GM19351 (cell line): Measurements from ENCODE around the gene SLC35E1.

Source experiments
- ATAC-seq: cut with Tn5 transposase; IDR thresholded peaks from one replicate; pipeline ENCODE4 v1.9.1; 2021; ENCODE audit warnings: mild to moderate bottlenecking, moderate library complexity; ENCODE audit not compliant: unreplicated experiment

The SLC35E1 gene

DNA sequence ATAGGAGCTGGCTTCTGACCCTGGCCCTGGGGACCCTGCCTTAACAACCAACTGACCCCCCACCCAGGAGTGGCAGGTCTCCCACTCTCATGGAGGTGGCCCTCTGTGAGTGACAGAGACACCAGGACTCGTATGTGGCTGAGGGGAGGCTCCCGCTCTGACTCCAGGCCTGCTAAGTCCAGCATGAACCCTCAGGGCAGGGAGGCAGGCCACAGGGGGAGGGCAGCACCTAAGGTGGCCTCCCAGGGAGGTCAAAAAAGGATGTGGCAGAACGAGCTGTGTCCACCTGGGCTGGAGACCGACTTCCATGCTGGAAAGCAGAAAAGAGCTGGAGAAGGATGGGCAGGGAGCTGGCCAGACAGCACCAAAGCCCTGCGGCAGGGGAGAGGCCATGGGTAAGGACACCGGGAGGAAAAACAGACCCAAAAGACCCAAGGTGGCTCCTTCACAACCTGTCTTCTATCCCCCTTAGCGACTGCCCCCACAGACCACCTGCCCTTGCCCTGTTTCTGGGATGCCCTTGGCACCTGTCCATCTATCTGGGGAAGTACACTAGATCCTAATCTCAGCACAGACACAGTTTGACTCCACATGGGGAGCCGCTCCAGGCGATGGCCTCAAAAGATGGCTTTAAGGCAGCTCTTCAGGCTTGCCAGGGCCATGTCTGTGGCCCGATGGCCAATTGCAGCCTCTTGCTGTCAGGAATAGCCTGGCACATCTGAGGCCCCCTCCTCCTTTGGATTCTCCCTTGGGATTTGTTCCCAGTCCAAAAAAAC lies 10.5 kb upstream of the SLC35E1 start:
- no peak for ATAC-seq

DNA sequence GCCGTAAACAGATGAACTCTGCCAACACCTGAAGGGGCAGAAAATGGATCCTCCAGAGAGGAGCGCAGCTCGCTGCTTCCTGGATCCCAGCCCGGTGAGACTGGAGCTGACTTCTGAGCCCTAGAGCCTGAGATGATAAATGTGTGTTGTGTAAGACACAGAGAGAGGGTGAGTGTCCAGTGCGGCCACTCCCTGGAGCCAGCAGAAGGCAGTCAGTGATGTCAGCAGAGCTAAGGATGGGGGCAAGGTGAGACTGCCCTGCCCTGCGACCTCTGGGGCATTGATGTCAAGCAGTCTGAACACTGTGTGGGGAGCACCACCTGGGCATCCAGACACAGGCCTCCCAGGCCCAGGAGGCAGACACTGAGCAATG lies 9.7 kb upstream of the SLC35E1 start:
- ATAC-seq, result no peak

DNA sequence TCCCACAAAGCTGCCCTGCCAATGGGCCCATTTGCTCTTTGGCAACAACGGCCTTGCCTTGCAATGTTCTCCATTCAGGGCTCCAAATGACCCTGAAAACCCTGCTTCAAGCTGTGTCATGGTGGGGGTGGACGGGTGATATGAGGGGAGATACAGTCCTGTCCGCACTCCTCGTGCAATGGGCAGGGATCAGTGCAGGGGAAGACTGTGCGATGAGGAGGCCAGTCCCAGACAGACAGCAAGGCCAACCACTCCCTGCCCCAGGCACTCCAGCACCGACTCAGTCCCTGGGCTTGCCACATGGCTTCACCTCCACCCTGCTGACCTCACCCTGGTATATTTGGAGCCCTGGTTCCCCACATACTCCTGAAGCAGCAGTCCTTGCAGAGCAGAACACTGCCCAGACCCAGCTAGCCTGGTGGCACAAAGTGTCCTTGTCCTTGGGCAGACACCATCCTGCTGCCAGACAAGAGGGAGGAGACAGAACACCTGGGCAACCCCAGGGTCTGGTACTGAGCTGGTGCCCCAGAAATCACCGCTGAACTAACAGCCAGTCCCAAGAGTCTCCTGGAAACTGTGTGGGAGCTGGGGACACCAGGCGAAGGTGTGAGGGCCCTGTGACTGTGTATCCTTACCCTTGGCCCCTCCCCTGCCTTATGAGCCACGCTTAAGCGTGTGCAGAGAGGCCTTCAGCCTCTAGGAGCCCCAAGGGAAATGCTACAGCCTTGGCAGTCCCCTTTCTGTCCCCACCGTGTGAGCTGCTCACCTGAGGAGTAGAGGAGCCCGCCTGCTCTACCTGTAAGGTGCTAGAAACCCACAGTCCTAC lies 9.1 kb upstream of the SLC35E1 start:
- no peak for ATAC-seq

DNA sequence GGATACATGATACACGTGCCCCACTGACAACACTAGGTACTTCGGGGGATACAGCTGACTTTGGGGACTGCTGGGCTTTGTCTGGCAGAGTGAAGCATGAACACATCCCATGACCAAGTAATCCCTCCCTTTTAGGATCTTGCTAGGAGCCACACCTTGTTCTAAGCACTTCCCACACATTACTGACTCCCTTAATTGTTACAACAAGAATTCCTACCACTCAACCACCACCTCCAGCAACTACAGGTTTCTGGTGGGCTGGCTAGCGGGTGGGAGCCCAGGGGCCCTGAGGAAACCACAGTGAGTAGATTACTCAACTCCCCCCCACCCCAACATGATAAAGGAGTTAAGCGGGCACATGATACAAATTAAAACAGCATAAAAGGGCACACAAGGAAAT lies 7.2 kb upstream of the SLC35E1 start:
- ATAC-seq, result no peak

DNA sequence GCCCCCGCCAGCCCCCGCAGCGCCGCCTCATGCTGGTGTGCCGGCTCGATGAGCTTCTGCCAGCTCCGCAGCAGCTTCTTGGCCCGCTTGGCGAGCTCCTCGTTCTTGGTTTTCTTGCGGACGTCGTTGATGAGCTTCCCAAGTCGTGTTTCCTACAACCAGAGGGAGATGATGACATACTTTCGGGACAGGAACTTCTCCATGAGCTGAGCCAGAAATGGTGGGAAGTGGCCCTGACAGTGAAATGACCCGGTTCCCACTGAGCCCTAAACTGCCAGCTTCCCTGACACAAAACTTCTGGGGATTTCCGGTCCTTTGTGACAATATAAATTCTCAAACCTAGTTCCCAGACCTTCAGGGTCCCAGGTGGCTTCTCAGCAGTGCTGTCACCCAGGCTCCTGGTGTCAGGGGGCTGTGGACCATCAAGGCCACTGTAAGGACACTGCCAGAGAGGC lies 5.3 kb upstream of the SLC35E1 start:
- ATAC-seq, result no peak

DNA sequence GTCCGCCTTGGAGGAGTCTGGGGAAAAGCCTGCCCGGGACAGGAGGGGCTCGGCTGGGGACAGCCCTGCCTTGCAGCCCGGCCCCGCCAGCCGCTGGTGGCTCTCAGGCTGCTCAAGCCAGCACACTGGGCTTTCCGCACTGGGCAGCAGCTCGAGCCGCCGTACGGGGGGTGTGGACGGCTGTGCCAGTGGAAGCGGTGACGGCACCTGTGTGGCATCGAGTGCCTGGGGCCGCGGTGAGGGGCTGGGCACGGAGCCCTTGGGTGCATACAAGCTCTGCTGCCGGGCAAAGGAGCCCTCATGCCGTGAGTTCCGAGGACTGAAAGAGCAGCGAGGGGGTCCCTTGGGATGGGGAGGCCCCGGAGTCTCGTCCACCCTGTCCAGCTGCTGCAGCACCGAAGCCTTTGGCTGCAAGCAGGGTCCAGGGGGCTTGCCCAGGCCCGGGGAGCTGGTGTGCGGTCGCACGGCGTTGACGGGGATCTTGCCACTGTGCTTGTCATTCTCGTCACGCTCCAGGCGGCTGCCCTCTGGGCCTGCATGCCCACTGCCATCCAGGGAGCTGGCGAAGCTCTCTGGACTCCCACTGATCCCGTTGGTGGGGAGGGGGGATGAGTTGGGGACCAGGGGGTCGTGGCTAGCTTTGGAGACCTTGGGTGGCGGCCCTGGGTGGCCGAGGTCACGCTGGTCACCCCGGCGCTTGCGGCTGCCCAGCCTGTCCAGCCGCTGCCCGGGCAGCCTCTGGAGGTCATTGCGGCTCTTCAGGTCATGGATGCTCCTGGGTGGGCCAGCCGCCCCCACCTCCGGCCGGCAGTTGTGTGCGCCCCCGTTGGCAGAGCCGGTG lies 4.7 kb upstream of the SLC35E1 start:
- ATAC-seq, result no peak

DNA sequence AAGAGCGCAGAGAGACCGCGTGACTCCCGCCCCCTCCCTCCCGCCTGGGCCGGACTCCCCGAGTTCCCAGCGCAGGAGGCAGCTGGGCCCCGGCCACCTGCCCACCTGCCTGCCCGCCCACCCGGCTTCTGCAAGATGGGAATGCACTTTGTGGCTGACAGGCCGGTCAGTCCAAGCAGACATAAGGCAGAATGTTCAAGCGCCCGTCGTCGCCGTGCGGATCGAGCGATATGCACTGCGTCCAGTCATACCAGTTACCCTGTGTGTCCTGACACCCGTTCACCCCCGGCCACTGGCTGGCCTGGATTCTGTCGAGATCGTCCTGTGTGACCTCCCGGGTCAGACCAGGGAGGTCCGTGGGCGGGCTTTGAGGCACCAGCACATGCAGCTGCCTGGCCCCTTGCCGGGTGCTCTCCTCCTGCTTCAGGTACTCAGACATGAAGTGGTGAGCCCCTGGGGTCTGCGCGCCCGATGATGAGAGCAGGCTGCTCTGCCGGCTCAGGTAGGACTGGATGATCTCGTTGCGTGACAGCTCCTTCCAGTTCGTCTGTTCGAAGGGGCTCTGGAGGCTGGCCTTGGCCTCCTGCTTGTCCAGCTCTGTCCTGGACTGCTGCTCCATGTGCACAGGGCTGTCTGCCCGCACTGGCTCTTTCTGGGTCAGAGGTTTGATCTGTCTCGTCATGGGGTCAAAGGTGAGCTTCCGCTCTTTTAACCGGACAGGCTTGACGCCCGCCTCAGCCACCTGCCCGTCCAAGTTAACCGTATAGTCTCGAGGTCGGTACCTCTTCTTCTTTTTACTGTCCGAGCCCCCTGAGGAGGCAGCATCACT lies 3.9 kb upstream of the SLC35E1 start:
- ATAC-seq, result no peak

DNA sequence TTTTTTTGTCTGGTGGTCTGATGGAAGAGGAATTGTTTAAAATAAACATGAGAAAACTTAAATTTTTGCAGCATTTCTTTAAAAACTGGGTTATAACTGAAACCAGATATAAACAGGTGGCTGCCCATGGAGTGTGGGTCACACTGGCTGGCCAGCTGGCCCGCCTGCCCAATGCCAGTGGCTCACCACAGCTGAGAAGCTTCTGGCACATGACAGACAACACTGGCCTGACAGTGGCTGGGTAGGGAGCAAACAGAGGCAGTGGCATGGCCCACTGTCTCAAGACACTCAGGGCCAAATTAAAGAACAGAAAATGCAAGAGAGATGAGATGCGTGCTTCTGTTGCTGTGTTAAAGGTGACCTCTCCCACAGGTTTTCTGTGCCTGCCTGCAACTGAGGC lies 3.1 kb upstream of the SLC35E1 start:
- ATAC-seq, result no peak

DNA sequence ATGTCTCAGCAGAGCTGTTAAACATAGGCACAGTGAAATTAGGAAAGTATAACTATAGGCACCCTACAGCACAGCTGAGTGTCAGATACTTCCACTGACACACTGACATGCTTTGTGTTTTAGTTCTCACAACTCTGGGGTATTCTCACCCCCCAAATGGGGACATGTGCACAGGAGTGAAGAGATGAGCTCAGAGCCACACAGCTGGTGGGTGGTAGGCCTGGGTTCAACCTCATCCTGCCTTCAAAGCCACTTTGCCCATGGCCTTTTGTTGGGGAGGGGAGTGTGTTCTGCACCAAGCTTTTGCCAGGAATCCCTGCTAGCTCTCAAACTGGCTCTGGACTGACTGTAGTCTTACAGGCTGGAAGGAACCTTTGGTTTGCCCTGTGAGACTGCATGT lies 1.7 kb upstream of the SLC35E1 start:
- ATAC-seq, result no peak

DNA sequence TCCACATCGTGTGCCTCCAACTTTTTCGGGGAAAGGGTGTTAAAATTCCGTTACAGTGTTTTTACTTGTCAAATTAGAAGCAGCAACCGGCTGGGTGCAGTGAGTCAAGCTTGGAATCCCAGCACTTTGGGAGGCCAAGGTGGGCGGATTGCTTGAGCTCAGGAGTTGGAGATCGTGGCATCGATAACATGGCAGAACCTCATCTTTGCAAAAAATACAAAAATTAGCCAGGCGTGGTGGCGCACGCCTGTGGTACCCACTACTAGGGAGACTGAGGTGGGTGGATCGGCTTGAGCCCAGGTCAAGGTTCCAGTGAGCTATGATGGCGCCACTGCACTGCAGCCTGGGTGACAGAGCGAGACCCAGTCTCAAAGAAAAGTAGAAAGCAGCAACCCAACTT lies 1.1 kb upstream of the SLC35E1 start:
- ATAC-seq, result no peak

DNA sequence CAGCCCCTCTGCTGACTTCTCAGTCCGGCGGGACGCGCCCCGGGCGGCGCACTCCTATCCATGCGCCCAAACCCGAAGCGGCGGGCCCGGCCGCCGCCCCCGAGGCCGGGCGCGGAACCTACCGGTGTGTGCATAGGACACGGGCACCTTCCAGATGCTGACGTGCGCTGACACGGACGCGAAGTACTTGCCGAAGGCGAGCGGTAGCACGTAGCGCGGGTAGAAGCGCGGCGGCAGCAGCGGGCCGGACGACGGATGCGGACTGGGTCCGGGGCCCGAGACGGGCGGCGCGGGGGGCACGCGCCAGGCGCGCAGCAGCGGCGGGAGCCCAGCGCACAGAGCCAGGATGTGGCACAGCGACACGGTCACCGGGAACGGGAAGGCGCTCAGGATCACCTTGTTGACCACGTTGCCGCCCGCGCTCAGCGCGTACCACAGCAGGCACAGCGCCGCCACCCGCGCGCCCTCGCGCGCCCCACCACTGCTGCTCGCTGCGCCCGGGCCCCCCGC lies 338 bp downstream of the SLC35E1 start:
- ATAC-seq, result peak; percentile 32

DNA sequence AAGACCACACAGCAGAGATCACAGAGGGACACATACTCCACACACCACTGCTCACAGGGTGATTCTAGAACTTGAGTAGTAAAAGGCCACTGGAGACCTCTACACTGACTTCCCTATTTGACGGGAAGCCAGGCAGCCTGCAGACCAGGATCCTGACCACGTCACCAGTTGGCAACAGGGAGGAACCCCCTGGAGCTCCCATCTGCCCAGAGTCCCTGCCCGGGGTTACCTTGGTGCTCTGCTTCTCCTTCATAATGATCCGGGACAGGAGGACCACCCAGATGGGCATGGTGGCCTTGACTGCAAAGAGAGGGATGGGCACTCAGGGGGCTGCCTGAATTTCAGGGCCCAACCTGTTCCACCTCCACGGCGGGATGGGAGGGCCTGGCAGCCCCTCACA lies 932 bp downstream of the SLC35E1 start:
- no peak for ATAC-seq

DNA sequence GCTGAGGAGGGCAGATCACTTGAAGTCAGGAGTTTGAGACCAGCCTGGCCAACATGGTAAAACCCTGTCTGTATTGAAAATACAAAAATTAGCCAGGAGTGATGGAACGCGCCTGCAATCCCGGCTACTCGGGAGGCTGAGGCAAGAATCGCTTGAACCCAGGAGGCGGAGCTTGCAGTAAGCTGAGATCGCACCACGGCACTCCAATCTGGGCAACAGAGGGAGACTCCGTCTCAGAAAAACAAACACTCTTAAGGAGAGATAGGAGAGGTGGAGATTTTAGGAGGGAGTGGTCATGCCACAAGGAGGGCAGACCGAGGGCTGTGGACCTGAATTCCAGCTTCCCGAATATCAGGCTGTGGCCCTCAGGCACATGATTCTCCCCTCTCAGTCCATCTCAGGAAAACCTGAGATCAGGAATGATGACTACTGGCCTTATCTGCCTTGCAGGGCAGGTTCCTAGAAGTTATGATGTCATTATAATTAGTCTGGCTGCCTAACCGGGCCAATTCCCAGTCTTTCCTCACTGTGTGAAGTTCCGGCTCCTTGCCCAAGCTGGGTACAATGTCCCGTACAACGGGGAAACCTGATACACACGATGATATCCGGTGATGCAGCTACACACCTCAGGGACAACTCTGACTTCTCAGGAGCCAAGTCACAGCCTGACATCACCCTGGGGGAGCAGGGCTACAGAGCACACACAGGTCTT lies 2.5 kb downstream of the SLC35E1 start:
- ATAC-seq, result no peak

DNA sequence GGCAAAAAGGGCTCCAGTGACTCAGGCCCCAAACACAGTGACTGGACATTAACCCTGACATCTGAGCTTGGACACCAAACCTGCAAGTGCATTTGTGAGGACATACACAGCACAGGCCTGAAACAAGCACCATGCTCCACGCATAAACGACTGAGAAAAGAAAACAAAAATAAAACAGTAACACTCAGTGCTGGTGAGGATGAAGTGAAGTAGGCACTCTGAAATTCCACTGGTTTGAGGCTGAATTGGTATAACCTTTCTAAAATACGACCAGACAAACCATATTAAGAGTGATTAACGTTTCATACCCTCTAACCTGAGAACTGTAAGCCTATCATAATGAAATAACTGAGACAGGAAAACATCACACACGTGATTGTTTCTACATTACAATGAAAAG lies 5.5 kb downstream of the SLC35E1 start:
- ATAC-seq, result no peak

DNA sequence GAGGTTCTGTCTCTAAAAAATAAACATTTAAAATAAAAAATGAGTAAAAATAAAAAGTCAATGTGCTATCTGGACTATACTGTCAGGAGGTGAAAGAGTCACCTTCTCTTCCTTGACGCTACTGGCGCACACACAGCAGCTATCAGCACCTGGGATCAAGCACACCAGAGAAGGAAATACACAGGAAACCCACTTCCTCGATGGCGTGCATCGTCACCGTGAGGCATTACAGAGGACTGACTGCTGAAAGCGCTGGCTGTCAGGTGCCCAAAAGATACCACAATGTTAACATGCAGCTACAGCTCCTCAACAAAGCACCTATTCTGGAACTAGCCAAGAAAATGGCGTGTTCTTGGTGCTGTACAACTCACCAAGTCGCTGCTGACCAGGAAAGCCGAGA lies 6.1 kb downstream of the SLC35E1 start:
- no peak for ATAC-seq

DNA sequence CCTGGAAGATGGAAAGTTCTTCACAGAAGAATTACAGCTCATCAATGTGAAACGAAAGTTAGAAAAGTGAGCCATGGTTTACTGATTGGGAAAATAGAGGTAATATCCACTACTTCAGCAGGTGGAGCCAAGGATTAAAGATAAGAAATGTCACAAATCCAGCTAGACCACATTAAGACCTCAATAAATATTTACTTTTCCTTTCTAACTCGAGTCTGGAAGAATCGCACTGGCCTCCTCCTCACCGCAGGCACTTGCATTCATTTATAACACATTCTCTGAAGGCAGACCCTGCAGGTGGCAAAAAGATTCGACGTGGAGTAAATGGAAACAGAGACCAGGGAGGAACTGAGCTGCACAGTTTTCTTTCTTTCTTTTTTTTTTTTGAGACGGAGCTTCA lies 7.4 kb downstream of the SLC35E1 start:
- ATAC-seq, result no peak

DNA sequence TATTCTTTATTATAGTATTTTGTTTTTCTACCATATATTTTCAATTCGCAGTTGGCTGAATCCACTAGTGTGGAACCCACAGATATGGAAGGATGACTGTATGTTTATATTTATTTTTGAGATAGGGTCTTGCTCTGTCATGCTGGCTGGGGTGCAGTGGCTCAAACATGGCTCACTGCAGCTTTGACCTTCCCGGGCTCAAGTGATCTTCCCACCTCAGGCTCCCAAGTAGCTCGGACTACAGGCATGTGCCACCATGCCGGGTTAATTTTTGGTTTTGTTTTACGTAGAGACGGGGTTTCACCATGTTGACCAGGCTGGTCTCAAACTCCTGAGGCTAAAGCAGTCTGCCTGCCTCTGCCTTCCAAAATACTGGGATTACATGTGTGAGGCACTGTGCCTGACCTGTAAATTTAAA lies 9.6 kb downstream of the SLC35E1 start:
- ATAC-seq, result no peak

DNA sequence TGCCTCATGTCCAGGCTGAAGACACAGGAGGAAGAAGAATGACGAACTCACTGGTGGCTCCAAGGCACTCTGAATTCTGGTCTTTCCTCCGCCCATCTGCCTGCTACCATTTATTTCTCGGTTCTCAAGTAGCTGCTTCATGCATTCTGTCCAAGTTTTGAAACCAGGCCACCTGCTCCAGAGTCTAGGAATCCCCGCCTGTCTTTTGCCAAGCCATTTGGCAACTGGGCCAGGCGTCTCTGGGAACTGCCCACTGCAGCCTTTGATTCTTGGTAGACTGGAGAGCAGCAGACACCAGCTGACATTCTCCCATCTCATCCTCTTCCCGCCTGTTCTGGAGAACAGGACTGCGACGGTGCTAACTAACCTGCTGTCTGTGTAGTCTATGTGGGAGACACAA lies 10.8 kb downstream of the SLC35E1 start:
- no peak for ATAC-seq

DNA sequence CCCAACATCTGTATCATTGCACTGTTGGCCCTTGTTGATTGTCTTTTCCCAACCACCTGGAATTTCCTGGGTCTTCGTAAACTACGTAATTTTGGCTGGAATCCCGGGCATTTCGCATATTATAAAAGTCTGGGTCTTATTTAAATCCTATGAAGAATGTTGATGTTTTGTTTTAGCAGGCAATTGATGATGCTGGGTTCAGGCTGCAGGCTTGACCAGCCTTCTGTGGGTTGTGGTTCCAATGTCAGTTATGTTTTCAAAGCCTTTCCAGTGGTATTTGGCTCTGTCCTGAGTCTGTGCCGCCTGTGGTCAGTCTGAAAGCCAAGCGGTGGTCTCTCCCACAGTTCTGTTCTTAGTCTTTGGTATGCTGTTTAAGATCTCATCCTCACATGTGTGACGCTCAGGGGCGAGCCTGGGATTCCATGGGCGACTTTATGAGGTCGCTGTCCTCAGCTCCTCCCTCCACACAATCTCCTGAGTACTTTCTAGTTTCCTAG lies 12.4 kb downstream of the SLC35E1 start:
- no peak for ATAC-seq

DNA sequence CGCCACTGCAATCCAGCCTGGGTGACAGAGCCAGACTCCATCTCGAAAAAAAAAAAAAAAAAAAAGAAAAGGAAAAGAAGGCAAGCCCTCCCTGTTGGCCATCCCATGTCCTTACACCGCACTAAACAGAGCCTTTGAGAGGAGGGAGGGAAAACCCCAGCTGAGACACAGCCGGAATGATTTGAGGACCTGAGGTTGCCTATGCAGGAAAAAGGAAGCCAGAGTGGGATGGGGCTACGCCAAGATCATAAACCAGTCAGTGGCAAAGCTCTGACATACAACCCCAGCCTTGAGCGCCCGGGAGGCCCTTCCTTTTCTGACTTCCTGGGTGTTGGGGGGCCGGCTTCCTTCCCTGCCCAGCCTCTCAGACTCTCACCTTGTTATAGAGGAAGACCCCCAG lies 17.4 kb downstream of the SLC35E1 start:
- ATAC-seq, result no peak
